Psoas muscle (tissue), 8 donors: ENCODE measurements around the gene RAPGEF4. TPM values are rescaled to one million over a fixed set of nuclear protein-coding genes. Genes with fewer than 3 reads are reported as not detected.
A peak's percentile ranks its signal among the peaks of the same experiment; 100 is the strongest.

Experiments
- ATAC-seq, 4 donors: fragments of 200-7000 bp; cut with Tn5 transposase; one replicate each; pipeline ENCODE4 v1.9.1; 2020; ENCODE audit warnings: moderate library complexity in 3 of 4, mild to moderate bottlenecking in 2 of 4
- DNase-seq, 2 donors: peaks; one replicate each; pipeline ENCODE4 v3.0.0-alpha.2; 2020
- H3K27ac ChIP-seq: fragments of 200-600 bp; one replicate; pipeline ENCODE4 v1.8.0; 2022
- H3K27me3 ChIP-seq, 3 donors: fragments of 200-600 bp in 1 of 3; one replicate each; pipeline versions ENCODE4 v1.6.1 to v1.8.0; 2013 to 2022; ENCODE audit warnings: low read length in 2 of 3, mild to moderate bottlenecking in 2 of 3, moderate library complexity in 1 of 3; ENCODE audit not compliant: insufficient read depth in 3 of 3
- H3K36me3 ChIP-seq, 2 donors: fragments of 200-600 bp in 1 of 2; one replicate each; pipeline versions ENCODE4 v1.6.1 to v1.8.0; 2013 to 2022; ENCODE audit warnings: low read depth in 1 of 2, mild to moderate bottlenecking in 1 of 2, moderate library complexity in 1 of 2; ENCODE audit not compliant: insufficient read depth in 1 of 2
- H3K4me1 ChIP-seq: fragments of 200-600 bp; one replicate; pipeline ENCODE4 v1.8.0; 2022
- H3K4me3 ChIP-seq: fragments of 200-600 bp; one replicate; pipeline ENCODE4 v1.8.0; 2022; ENCODE audit warnings: mild to moderate bottlenecking
- H3K9me3 ChIP-seq: fragments of 200-600 bp; one replicate; pipeline ENCODE4 v1.8.0; 2022
- WGBS, 3 donors: extraction: QIAGEN DNeasy Blood & Tissue Kit; methylation state at CpG; one replicate each; pipeline versions ENCODE4 v1.1.6 to v1.1.7; 2013; 5-methylcytosine and 5-hydroxymethylcytosine counted together
- intact Hi-C, 2 donors: fragments of 100-400 bp; cut with DNase I; formaldehyde crosslinking; loops; one replicate each; pipeline versions ENCODE4 v1.11.0 to v1.14.2; 2022
- polyA plus RNA-seq, 3 donors: library from polyadenylated mRNA; stranded (reverse); fragments of 200-250 nt; gene quantifications; one replicate each; pipeline ENCODE4 v1.2.3, GENCODE V29; 2013
- total RNA-seq, 4 donors: library from RNA; stranded (reverse); fragmentation: NEBNext Ultra II Directional in 2 of 4; extraction: Animal tissue kit (Norgen Biotek cat#: 25700) in 2 of 4; gene quantifications; one replicate each; pipeline versions ENCODE4 v1.2.1 to v1.2.4, GENCODE V29; 2021 to 2023
- TF ChIP-seq, protein P1 (sequence below): fragments of 200-600 bp; IDR thresholded peaks from one replicate; pipeline ENCODE4 v1.8.0; 2022; ENCODE audit warnings: antibody characterized with exemption
- donor health status: healthy with polysubstance abuse.
- donor health status: DM: no; HTN: no; CAD: no; lungs with moderate emphysema.
- donor health status: Bipolar disorder and iron deficiency.
- donor health status: healthy.
- donor health status: DM: yes; HTN: yes; CAD: no.
- donor health status: DM: no; HTN: no; CAD: no.
- donor health status: DM: no; HTN: no; CAD: no.
- donor health status: DM: yes; HTN: yes; CAD: no.

RAPGEF4 gene
- total and polyA plus RNA-seq, 7 donors, result 0.61 to 2.0 (median 0.92) TPM

DNA sequence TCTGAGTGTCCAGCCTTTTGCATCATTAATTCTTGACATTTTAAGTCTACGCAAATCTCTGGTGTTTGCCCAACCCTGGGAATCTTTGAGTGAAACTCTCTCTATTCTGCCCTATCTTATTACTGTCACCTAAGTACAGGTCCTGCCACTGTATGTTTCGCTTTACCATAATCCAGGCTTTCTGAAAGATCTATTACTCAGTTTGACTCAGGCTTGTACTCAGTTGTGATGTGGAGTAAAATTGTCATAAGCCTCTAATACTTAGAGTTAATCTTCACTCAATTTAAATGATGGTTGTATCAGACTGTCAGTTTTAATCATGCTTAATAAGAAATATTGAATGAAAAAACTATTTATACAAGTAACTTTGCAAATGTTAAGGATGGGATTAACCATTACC lies 30.3 kb upstream of the RAPGEF4 start:
- intact Hi-C loops, result no loop called here
- no peak overlapping the region for H3K4me3 ChIP-seq
- WGBS, 3 donors, result 70 to 95% (median 91%) methylated on average over 2 of the region's 2 CpGs

DNA sequence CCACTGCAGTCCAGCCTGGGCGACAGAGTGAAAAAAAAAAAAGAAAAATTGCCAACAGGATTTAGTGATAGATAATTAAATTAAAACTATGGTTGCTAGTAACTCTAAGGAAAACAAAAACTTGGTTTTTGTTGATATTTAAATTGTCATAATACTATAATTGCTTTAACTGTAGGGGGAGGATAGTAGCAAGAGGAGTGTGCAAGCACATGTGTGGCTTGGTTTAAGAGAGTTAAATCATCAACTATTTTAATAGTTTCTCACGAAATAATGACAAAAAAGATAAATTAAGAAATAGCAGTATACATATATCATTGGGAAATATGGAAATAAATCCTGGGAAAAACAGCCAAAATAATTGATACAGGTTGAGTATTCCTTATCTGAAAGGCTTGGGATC lies 27.4 kb upstream of the RAPGEF4 start:
- ATAC-seq (no peak), DNase-seq (no peak)
- intact Hi-C loops, result no loop called here
- Histone ChIP-seq H3K36me3 (no peaks in the 10 kb centered on the region), H3K27me3 (no peaks in the 10 kb centered on the region), H3K9me3 (no peaks in the 10 kb centered on the region), H3K4me3 (no peak overlapping the region), H3K27ac (no peak overlapping the region), H3K4me1 (no peaks in the 10 kb centered on the region)
- WGBS, 3 donors, result 80 to 87% (median 82%) methylated on average over 2 of the region's 2 CpGs
- TF ChIP-seq, protein P1, sequence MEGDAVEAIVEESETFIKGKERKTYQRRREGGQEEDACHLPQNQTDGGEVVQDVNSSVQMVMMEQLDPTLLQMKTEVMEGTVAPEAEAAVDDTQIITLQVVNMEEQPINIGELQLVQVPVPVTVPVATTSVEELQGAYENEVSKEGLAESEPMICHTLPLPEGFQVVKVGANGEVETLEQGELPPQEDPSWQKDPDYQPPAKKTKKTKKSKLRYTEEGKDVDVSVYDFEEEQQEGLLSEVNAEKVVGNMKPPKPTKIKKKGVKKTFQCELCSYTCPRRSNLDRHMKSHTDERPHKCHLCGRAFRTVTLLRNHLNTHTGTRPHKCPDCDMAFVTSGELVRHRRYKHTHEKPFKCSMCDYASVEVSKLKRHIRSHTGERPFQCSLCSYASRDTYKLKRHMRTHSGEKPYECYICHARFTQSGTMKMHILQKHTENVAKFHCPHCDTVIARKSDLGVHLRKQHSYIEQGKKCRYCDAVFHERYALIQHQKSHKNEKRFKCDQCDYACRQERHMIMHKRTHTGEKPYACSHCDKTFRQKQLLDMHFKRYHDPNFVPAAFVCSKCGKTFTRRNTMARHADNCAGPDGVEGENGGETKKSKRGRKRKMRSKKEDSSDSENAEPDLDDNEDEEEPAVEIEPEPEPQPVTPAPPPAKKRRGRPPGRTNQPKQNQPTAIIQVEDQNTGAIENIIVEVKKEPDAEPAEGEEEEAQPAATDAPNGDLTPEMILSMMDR, result no peak

More for the DNA sequence above, 30.3 kb upstream of the RAPGEF4 start:
- Histone ChIP-seq H3K9me3 (no peaks in the 10 kb centered on the region), H3K27me3 (no peaks in the 10 kb centered on the region), H3K27ac (no peak overlapping the region), H3K36me3 (no peaks in the 10 kb centered on the region), H3K4me1 (no peaks in the 10 kb centered on the region)
- ATAC-seq (no peak), DNase-seq (no peak)
- TF ChIP-seq, protein P1, result no peak

- H3K9me3 ChIP-seq, result no peaks in the 10 kb centered on the region
- ATAC-seq, result no peak
- H3K27ac ChIP-seq, result no peak overlapping the region
- DNase-seq, result no peak
- intact Hi-C loops, result loop anchor here (5.0 to 10.0 kb wide), 2 partner anchors 115 to 117 kb away; no protein-coding TSS in a partner anchor
- no peaks in the 10 kb centered on the region for H3K36me3 ChIP-seq
- no peak overlapping the region for H3K4me3 ChIP-seq
- WGBS, 3 donors, result 74 to 78% (median 75%) methylated on average over 11 of the region's 11 CpGs
- no peaks in the 10 kb centered on the region for H3K27me3 ChIP-seq
- TF ChIP-seq, protein P1, result no peak
- H3K4me1 ChIP-seq, result no peaks in the 10 kb centered on the region
These were observed 25.9 kb upstream of the RAPGEF4 start for GRCh38 chr2:172709566-172710291.

DNA sequence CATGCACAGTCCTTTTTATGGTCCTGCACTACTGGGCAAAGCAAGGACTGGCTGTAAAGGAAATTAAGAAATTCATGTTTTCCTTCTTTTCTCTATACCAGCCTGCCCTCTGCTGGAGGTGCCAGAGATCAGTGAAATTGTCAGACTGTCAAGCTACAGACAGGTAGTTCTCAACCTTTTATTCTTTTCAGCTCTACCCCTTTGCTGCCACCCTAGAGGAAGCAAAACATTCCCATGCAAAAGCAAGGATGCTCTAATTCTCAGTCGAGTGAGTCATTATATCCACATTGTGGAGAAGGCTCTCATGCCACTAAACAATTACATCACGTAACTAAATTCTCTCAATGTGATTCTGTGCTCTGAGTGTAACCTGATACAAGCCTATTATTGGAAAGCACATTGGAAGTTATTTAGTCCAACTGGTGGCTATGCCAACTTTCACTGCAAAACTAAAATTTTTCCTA lies 25.0 kb upstream of the RAPGEF4 start:
- Histone ChIP-seq H3K36me3 (no peaks in the 10 kb centered on the region), H3K4me3 (no peak overlapping the region), H3K4me1 (no peaks in the 10 kb centered on the region), H3K9me3 (no peaks in the 10 kb centered on the region), H3K27me3 (no peaks in the 10 kb centered on the region), H3K27ac (no peak overlapping the region)
- DNase-seq (no peak), ATAC-seq (peak in 1 of 4 donors; percentile 39)
- intact Hi-C loops, result loop anchor here (5.0 to 10.0 kb wide), 2 partner anchors 116 to 118 kb away; no protein-coding TSS in a partner anchor
- TF ChIP-seq, protein P1, result peak; percentile 49
- WGBS, 3 donors, result 14 to 24% (median 18%) methylated on average over 2 of the region's 2 CpGs
